Ishikawa (cell line): ENCODE measurements around the gene PARD6B.

Source experiments
- CEBPB ChIP-seq: IDR thresholded peaks from 2 replicates; pipeline ENCODE4 v1.6.1; 2012
- CREB1 ChIP-seq: IDR thresholded peaks from 2 replicates; pipeline ENCODE4 v1.6.1; 2012; ENCODE audit warnings: low read depth
- EGR1 ChIP-seq: IDR thresholded peaks from 2 replicates; pipeline ENCODE4 v1.6.1; 2012
- FOXM1 ChIP-seq: IDR thresholded peaks from 2 replicates; pipeline ENCODE4 v1.6.1; 2012; ENCODE audit warnings: low read depth, borderline replicate concordance
- NFIC ChIP-seq: IDR thresholded peaks from 2 replicates; pipeline ENCODE4 v1.6.1; 2012
- RAD21 ChIP-seq: IDR thresholded peaks from 2 replicates; pipeline ENCODE4 v1.6.1; 2012; ENCODE audit warnings: low read depth
- TAF1 ChIP-seq: IDR thresholded peaks from 2 replicates; pipeline ENCODE4 v1.6.1; 2012; ENCODE audit warnings: low read depth, mild to moderate bottlenecking
- TCF12 ChIP-seq: IDR thresholded peaks from 2 replicates; pipeline ENCODE4 v1.6.1; 2012; ENCODE audit warnings: low read depth
- TEAD4 ChIP-seq: IDR thresholded peaks from 2 replicates; pipeline ENCODE4 v1.6.1; 2012
- YY1 ChIP-seq: IDR thresholded peaks from 2 replicates; pipeline ENCODE4 v1.6.1; 2012; ENCODE audit warnings: low read depth
- ZBTB7A ChIP-seq: IDR thresholded peaks from 2 replicates; pipeline ENCODE4 v1.6.1; 2012; ENCODE audit warnings: low read depth
- TF ChIP-seq, protein P1 (sequence below): IDR thresholded peaks from 2 replicates; pipeline ENCODE4 v1.6.1; 2012; ENCODE audit warnings: low read depth, mild to moderate bottlenecking
- TF ChIP-seq, protein P2 (sequence below): IDR thresholded peaks from 2 replicates; pipeline ENCODE4 v1.6.1; 2012
- TF ChIP-seq, protein P3 (sequence below): IDR thresholded peaks from 2 replicates; pipeline ENCODE4 v1.6.1; 2012

DNA sequence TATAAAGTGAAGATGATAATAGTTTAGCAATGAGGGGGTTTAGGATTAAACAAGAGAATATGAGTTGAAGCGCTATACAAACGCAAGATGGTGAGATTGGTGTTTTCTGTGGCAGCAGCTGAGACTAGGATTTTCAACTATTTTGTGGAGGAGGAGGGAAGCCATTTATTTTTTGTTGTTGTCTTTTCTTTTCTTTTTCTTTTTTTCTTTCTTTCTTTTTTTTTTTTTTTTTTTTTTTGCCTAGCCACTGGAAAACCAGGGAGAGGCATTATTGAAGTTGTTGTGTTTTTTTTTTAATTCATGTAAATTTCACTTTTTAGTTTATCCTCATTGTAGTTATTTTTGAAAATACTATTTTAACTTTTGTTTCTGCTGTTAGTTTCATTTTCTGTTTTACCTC, 15.9 kb downstream of the PARD6B start:
- TF ChIP-seq TCF12 (no peak), TEAD4 (no peak), RAD21 (no peak), TAF1 (no peak), EGR1 (no peak), ZBTB7A (no peak), YY1 (no peak), NFIC (no peak), CEBPB (no peak), CREB1 (no peak), FOXM1 (no peak)
- TF ChIP-seq, protein P1, sequence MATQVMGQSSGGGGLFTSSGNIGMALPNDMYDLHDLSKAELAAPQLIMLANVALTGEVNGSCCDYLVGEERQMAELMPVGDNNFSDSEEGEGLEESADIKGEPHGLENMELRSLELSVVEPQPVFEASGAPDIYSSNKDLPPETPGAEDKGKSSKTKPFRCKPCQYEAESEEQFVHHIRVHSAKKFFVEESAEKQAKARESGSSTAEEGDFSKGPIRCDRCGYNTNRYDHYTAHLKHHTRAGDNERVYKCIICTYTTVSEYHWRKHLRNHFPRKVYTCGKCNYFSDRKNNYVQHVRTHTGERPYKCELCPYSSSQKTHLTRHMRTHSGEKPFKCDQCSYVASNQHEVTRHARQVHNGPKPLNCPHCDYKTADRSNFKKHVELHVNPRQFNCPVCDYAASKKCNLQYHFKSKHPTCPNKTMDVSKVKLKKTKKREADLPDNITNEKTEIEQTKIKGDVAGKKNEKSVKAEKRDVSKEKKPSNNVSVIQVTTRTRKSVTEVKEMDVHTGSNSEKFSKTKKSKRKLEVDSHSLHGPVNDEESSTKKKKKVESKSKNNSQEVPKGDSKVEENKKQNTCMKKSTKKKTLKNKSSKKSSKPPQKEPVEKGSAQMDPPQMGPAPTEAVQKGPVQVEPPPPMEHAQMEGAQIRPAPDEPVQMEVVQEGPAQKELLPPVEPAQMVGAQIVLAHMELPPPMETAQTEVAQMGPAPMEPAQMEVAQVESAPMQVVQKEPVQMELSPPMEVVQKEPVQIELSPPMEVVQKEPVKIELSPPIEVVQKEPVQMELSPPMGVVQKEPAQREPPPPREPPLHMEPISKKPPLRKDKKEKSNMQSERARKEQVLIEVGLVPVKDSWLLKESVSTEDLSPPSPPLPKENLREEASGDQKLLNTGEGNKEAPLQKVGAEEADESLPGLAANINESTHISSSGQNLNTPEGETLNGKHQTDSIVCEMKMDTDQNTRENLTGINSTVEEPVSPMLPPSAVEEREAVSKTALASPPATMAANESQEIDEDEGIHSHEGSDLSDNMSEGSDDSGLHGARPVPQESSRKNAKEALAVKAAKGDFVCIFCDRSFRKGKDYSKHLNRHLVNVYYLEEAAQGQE, result no peak
- TF ChIP-seq, protein P2, sequence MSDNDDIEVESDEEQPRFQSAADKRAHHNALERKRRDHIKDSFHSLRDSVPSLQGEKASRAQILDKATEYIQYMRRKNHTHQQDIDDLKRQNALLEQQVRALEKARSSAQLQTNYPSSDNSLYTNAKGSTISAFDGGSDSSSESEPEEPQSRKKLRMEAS, result no peak
- TF ChIP-seq, protein P3, sequence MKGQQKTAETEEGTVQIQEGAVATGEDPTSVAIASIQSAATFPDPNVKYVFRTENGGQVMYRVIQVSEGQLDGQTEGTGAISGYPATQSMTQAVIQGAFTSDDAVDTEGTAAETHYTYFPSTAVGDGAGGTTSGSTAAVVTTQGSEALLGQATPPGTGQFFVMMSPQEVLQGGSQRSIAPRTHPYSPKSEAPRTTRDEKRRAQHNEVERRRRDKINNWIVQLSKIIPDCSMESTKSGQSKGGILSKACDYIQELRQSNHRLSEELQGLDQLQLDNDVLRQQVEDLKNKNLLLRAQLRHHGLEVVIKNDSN, result no peak
